IPS-NIHi7 (cell line): ENCODE data around the gene RGS11.
"Not testable (repeated sequence)": the region's sequence is repeated elsewhere in the genome, so short reads cannot be mapped to it uniquely, and the experiment has no call there.

ENCODE experiments used
- DNase-seq: peaks from one replicate; pipeline ENCODE4 v3.0.0; 2012; ENCODE audit warnings: mixed read lengths; ENCODE audit errors: extremely low spot score

Gene RGS11

DNA sequence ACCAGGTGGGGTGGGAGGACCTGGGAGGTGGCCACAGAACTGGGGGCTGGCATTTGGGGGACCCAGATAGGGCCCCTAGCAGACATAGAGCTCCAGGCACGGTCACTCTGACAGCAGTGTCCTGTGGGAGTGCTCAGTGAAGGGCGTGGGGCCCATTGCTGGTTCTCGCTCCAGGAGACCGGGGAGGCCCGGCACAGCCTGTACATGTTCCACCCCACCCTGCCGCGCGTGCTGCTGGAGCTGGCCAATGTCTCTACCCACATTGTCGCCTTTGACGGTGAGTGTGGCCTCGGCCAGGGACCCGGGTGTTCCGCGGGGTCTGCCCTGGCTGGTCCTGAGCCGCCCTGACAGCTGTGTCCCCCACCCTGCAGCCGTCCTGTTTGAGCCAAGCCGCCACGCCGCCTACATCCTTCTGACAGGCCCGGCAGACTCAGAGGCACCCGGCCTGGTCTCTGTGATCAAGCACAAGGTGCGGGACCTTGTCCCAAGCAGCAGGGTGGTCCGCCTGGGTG, 11.2 kb downstream of the RGS11 start:
- DNase-seq: no peak

DNA sequence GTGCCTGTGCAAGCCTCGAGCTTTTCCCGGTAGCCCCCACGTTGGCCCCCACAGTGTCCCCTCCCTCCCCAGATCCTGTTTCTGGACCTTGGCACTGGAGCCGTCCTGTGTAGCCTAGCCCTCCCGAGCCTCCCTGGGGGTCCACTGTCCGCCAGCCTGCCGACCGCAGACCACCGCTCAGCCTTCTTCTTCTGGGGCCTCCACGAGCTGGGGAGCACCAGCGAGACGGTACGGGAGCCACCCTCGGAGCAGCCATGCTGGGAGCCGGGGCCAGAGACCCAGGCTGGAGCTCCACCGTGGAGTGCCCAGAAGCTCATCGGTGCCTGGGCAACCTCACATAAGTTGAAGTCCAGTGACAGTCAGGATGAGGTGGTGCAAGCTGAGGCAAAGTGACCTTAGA, 11.8 kb downstream of the RGS11 start:
- DNase-seq: no peak

DNA sequence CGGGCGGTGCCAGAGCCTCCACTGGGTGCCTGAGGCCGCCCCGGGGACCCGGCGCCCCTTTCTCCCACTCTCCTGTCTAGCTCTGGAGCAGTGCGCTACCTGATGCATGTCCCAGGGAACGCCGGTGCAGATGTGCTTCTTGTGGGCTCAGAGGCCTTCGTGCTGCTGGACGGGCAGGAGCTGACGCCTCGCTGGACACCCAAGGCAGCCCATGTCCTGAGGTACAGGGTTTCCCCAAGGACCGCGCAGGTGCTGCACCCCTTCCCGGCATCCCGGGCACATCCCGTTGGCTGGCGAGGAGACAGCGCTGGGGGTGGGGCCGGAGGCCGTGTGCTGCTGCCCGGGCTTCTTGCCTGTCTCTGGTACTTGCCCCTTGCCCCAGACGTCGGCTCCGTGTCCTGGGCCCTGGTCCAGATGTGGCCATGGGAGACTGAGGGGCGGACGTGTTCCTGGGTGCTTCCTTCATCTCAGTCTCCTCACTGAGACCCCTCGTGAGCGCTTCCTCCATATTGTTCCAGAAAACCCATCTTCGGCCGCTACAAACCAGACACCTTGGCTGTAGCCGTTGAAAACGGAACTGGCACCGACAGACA, 12.5 kb downstream of the RGS11 start:
- DNase-seq: no peak

DNA sequence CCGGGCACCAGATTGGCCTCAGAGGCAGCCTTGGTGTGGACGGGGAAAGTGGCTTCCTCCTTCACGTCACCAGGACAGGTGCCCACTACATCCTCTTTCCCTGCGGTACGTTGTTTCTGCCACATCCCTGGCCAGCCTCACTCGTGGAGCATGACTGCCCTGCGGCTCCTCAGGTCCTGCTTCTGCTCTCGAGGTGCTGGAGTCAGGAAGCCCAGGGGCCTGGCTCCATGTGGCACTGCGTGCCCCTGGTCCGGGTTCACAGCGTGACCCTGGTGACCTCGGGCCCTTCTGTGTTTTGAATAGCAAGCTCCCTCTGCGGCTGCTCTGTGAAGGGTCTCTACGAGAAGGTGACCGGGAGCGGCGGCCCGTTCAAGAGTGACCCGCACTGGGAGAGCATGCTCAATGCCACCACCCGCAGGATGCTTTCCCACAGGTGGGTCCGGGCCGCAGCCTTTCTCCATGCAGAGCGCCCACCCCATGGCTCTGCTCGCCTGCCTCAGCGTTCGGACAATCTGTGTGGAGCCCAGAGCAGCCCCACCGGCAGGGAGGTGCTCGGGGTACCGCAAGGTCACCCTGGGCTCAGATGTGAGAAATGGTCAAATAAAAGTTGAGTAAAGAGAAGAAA, 13.5 kb downstream of the RGS11 start:
- DNase-seq: no peak

DNA sequence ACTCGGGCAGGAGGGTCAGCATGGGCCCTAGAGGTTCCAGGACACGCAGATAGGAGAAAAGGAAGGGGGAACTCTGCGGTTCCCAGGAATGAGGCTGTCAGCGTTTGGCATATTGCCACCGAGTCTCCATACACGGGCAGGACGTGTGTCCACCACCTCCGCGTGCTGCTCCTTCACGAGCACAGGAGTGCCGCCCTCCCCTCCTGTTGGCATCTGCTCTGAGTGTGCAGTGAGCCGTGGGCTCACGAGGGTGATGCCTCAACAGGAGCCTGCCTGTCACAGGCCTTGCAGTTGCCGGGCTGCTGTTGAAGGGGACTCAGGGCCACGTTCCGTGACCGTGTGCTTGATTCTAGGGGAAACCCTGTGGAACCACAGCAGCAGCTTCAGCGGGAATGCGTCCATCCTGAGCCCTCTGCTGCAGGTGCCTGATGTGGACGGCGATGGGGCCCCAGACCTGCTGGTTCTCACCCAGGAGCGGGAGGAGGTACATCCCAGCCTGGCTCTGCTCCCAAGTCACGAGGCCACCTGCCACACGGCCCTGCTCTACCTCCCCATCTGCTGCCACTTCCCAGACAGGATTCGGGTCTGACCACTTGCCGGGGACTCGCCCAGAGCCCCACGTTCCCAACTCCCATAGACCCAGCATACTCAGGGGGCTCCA, 14.6 kb downstream of the RGS11 start:
- no peak for DNase-seq

DNA sequence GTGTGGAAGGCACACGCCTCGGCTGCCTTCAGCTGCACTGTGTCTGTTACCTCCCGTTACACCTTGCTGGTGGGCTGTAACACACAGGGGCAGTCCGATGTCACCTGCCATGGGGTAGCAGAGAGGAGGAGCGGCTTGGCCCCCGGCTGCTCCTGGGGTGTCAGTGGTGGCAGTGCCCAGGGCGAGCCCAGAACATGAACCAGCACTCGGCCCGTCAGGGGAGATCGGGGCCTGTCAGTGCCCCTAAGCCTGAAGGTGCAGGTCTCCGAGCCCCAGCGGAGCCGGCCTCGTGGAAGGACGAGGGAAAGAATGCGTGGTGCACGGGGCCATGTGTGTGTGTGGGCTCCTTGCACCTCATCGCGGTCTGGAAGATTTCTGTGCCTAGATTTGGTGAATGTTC, 15.4 kb downstream of the RGS11 start:
- DNase-seq: no peak

DNA sequence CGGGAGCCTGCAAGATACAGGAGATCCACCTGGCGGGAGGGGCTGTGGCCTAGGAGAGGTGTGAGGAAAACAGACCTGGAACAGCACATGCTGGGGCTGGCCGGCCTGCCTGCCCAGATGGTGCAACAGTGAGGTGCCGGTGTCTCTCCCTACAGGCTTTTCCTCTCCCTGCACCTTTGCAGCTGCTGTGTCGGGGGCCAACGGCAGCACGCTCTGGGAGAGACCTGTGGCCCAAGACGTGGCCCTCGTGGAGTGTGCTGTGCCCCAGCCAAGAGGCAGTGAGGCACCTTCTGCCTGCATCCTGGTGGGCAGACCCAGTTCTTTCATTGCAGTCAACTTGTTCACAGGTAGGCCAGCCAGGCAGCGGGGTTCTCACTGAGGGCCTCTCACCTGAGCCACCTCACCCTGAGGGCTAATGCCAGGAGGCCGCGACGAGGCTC, 15.9 kb downstream of the RGS11 start:
- DNase-seq: no peak

DNA sequence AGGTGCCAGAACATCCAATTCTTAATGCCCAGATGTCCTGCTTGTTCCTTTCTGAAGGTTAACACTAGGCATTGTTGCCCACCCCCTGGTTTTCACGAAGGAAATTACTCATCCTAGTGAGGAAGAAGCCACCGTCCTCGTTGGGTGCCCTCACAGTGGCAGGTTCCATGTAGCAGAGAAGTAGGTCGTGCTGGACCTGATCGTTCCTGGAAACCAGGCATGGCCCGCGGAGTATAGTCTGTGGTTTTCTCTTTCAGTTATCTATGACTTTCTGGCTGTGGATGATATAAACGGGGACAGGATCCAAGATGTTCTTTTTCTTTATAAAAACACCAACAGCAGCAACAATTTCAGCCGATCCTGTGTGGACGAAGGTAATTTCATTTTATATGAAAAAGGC, 16.5 kb downstream of the RGS11 start:
- no peak for DNase-seq

DNA sequence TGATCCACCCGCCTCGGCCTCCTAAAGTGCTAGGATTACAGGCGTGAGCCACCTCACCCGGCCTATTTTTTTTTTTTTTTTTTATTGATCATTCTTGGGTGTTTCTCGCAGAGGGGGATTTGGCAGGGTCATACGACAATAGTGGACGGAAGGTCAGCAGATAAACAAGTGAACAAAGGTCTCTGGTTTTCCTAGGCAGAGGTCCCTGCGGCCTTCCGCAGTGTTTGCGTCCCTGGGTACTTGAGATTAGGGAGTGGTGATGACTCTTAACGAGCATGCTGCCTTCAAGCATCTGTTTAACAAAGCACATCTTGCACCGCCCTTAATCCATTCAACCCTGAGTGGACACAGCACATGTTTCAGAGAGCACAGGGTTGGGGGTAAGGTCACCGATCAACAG, 17.7 kb downstream of the RGS11 start:
- DNase-seq: not testable (repeated sequence)

DNA sequence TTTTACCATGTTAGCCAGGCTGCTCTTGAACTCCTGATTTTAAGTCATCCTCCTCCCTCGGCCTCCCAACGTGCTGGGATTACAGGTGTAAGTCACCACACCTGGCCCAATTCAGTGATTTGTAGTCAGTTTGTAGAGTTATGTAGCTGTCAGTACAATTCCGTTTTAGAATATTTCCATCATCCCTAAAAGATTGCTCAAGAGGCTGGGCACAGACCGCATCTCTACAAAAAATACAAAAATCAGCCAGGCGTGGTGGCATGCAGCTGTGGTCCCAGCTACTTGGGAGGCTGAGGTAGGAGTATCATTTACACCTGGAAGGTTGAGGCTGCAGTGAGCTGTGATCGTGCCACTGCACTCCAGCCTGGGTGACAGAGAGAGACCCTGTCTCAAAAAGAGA, 20.6 kb downstream of the RGS11 start:
- no peak for DNase-seq

DNA sequence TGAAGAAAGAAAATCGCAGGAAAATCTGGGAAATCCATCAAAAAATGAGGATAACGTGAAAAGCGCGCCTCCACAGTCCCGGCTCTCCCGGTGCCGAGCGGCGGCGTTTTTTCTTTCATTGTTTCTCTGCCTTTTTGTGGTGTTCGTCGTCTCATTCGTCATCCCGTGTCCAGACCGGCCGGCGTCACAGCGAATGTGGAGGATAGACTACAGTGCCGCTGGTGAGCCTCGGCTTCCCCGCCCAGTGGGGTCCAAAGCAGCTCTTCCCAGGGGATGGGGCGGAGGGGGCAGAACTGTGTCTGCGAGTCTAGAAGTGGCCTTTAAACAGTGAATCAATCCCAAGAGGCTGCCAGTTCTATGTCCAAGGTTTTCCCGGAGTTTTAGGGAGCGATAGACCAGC, 21.3 kb downstream of the RGS11 start:
- DNase-seq: no peak

DNA sequence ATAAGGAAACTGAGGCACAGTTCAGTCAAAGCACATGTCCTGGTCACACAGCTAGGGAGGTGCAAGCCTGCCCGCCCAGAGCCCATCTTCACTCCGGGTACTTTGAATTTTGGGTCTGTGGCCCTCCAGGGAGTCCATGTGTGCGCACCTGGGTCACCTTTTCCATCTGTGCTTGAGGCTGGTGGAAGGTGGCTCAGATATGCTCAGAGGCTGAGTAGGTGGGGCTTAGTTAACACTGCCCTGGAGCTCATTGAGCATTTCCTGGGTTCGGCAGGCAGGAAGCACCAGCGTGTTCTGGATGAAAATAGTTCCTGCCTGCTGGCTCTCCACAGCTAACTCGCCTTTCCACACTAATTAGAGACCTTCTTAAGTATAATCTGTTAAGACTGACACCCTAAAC, 21.9 kb downstream of the RGS11 start:
- DNase-seq: no peak

DNA sequence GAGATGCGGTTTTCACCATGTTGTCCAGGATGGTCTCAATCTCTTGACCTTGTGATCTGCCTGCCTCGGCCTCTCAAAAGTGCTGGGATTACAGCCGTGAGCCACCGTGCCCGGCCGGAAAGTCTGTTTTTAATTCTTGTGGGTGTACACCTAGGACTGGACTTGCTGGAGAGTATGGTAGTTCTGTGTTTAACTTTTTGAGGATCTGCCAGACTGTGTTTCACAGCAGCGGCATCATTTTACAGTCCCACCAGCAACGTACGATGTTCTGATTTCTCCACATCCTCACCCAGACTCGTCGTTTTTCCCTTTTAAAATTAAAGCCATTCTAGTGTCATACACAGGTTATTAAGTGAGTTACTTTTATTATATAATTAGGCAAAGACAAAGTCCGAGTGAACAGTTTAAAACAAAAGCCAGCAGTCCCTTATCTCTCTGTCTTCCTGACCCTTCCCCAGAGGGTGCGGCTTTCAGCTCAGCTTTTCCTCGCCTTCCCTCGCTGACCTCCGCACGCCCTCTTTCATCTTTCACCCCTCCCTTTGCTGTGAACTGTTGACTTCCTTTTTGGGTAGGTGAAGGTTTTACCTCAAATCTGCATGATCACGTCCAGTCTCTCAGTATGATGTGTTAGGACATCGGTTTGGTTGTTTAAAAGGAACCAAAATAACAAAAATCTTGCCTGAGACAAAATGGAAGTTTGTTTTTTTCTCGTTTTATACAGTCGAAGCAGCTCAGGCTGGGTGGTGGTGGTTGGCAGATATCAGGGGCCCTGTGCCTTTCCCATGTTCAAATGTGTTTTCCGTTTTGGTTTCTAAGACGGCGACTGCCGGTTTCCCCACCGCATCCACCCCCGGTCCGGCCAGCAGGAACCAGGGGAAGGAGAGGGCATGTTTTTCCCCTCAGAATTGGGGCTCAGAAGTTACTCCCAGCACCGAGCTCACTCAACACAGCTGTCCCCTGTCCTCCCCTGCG, 23.1 kb downstream of the RGS11 start:
- no peak for DNase-seq

DNA sequence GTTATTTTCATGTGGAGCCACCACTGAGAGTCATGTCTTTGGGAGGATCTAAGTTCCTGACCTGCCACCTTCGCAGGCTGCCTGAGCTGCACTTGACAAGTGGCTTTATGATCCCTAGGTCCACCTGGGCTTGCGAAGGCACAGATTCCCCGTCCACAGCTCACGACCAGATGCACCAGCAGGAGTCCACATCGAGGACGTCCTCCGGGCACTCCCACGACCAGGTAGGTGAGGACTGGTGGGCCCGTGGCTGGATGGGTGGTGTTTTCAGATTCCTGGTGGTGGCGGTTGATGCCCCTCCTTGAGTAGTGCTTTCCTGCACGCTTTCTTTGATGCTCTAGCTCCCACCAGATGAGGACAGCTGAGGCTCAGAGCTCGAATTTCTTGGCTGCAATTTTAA, 26.3 kb downstream of the RGS11 start:
- DNase-seq: peak; percentile 5

DNA sequence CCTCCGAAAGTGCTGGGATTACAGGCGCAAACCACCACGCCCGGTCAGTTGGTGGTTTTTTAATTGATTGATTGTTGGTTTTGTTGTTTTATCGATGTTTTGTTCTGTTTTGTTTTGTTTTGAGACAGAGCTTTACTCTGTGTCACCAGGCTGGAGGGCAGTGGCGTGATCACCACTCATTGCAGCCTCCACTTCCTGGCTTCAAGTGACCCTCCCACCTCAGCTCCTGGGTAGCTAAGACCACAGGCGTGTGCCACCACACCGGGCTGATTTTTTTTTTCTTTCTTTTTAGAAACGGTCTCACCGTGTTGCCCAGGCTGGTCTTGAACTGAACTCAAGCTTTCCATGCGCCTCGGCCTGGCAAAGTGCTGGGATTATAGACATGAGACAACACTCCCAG, 28.7 kb downstream of the RGS11 start:
- DNase-seq: no peak

DNA sequence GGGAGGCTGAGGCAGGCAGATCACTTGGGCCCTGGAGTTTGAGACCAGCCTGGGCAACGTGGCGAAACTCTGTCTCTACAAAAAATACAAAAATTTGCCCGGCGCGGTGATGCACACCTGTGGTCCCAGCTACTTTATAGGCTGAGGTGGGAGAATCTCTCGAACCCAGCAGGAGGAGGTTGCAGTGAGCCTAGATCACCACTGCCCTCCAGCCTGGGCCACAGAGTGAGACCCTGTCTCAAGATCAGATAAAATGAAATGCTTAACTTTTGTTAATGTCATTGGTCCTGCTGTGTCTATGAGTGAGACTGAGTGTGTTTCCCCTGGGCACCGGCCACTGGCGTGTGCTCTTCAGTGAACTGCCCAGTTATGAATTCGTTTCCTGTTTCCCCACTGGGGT, 30.6 kb downstream of the RGS11 start:
- no peak for DNase-seq

DNA sequence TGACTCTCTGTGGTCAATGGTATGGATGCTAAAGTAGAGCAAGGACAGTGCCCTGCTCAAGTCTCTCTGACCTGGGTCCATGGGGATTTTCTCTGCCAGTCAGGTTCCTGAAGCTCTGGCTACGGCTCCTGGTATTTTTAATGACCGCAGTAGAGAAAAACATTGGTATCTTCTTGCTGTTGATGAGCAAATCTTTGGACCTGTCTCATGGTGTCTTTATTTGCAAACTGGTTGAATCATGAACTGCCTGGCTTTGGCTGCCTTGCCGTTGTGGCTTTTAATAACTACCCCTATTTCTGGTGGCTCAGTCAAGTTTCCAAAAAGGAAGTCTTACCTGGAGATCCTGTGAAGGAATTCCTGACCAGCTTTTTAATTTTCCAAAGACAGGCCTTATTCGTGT, 32.4 kb downstream of the RGS11 start:
- DNase-seq: no peak

DNA sequence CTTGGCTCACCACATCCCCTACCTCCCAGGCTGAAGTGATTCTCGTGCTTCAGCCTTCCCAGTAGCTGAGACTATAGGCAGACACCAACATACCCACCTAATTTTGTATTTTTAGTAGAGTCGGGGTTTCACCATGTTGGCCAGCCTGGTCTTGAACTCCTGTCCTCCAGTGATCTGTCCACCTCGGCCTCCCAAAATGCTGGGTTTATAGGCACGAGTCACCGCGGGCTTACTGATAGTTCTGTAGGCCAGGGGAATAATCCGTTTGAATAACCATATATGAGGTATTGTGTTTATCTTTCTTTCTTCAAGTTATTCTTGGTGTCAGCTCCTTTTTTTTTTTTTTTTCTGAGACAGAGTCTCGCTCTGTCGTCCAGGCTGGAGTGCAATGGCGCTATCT, 33.5 kb downstream of the RGS11 start:
- no peak for DNase-seq

DNA sequence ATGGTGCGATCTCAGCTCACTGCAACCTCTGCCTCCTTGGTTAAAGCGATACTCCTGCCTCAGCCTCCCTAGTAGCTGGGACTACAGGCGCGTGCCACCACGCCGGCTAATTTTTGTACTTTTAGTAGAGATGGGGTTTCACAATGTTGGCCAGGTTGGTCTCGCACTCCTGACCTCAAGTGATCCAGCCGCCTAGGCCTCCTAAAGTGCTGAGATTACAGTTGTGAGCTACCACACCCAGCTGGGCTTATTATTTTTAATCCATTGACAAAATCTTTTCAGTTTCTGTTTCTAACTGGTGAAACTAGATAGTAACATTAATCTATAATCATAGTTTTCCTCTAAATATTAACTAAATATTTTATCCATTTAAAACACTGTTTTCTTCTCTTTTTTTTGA, 35.2 kb downstream of the RGS11 start:
- DNase-seq: no peak

DNA sequence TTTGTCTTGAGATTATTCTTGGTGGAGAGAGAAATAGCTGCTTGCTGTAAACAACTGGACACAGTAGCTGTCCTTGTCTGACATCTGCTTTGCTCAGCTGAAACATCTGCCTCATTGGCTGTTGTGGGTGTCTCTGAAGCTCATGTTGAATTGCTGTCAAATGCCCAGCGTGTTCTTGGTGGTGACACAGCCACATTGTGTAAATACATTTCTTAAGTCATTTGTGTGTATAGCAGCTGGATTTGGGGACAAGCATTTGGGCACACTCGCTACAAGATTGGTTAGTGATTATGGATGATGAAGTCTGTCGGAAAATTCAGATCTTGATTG, 35.8 kb downstream of the RGS11 start:
- no peak for DNase-seq

DNA sequence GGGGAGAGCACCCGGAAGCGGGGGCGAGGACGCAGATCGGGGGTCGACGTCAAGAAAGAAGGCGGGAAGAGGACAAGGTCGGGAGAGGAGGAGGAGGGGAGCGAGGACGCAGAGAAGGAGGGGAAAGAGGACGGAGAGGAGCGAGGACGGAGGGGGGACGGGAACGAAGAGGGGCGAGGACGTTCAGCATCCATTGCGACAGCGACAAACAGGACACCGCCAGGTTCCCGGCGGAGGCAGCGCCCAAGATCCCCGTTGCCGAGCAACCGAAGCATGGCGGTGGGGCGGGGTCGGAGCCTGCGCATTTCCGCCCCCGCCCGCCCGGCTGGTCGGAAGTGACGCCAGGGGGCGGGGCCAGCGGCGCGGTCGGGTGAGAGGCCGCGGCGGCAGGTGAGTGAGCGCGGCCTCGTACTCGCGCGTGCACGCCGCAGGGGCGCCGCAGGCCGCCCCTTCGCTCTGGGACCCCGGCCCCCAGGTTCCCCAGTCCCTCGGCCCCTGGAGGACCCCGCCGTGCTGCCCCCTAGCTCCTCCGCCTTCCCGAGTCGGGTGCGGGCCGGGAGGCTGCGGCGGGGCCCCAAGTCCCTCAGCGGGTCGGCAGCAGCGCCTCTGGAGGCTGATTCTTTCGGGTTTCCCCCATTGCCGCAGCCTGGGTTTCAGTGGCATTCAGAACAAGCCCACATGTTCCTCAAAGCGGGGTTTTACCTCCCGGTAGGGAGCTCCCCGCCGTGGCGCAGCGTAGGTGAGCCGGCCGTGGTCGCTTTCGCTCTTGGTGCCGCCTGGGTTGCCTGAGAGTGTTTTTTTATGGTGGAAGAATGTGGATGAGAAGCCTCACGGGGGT, 41.1 kb downstream of the RGS11 start, which contains the start of gene FAM234A:
TSS of gene FAM234A (plus strand) at position 354 of the 838 bp plus-strand sequence. CDS start 19,593 bp downstream, outside the sequence.
- DNase-seq: peak; percentile 92
